GM12864 (cell line): ENCODE results near the gene DUS4L.

Experiments
- DNase-seq: peaks from one replicate; pipeline ENCODE4 v3.0.0-alpha.2; 2011; ENCODE audit warnings: low read depth
- H3K4me3 ChIP-seq: 2 replicates; pipeline ENCODE4 v1.5.1; 2011; ENCODE audit warnings: mild to moderate bottlenecking, low read depth, low read length, control low read depth
- TF ChIP-seq, protein P1 (sequence below): IDR thresholded peaks from 2 replicates; pipeline ENCODE4 v1.5.1; 2011; ENCODE audit warnings: low read depth, mild to moderate bottlenecking, moderate library complexity, low read length, control low read depth, inconsistent platforms; ENCODE audit errors: missing control alignments

DUS4L gene

DNA sequence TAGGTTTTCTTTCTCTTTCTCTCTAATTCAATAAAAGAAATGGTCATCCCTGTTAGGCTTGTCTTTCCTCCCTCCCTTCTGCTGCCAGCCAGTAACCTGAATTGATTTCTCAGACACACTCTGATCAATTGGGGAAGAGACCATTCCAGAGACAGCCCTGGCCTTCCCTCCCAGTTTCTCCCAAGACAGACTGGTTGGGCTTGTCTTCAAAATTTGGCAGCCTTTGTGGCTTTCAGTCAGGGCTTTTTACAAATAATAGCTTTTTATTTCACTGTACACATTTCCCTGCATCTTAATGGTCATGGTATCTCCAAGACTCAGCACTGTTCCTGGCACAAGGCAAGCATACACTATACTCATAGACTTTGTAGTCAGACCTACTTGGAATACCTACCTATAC lies 50.2 kb downstream of the DUS4L start:
- DNase-seq, result no peak
- H3K4me3 ChIP-seq, result no peak overlapping the region
- TF ChIP-seq, protein P1, sequence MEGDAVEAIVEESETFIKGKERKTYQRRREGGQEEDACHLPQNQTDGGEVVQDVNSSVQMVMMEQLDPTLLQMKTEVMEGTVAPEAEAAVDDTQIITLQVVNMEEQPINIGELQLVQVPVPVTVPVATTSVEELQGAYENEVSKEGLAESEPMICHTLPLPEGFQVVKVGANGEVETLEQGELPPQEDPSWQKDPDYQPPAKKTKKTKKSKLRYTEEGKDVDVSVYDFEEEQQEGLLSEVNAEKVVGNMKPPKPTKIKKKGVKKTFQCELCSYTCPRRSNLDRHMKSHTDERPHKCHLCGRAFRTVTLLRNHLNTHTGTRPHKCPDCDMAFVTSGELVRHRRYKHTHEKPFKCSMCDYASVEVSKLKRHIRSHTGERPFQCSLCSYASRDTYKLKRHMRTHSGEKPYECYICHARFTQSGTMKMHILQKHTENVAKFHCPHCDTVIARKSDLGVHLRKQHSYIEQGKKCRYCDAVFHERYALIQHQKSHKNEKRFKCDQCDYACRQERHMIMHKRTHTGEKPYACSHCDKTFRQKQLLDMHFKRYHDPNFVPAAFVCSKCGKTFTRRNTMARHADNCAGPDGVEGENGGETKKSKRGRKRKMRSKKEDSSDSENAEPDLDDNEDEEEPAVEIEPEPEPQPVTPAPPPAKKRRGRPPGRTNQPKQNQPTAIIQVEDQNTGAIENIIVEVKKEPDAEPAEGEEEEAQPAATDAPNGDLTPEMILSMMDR, result no peak

DNA sequence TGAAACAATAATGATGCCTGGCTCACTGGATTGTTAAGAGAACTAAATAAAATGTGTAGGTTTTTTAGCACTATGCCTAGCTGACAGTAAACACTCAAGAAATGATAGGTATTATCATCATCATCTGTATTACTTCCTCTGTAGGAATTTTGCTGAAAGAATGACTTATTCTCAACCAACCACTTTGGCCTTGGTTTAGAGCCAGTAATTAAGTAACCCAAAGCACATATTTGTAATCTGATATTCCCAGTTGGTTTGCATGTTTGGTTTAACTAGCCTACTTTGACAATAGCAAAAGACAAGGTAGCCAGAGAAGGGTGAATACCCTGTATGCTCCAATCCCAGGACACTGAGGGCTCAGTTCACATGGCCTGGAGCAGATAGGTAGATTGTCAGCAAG lies 50.7 kb downstream of the DUS4L start:
- TF ChIP-seq, protein P1, result no peak
- no peak for DNase-seq
- H3K4me3 ChIP-seq, result no peak overlapping the region

DNA sequence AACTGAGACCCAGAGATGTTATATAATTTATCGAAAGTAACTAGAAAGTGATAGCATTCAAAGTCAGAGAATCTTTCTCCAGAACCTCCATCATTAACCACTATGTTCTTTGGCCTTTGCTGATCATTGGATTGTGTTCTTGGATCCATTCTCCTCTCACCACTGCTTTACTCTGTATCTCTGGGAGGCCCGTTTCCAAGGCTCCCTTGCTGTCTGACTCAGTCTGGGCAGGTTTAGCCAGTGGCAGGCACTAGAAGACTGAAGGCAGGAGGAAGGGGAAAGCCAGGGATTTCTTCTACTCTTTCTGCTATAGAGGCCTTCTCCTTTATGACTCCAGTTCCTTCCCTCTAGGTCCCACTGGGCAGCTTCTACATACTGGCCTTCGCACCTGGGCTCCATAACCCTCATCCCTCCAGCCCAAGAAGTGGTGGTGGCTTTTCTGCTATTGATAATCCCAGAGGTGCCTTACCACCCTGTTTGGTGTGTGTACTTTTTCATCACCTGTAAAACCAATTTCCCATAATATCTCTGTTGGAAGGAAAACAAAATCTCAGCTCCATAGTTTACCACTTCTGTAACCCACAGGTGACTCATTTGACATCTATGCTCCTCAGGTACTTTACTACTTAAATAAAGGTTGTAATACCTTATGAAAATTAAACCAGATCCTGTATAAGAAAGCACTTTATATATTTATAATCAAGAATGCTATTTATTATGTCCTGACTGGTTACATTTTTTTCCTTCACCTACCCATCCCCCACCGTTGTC lies 52.3 kb downstream of the DUS4L start:
- no peak overlapping the region for H3K4me3 ChIP-seq
- no peak for DNase-seq
- TF ChIP-seq, protein P1, result no peak

DNA sequence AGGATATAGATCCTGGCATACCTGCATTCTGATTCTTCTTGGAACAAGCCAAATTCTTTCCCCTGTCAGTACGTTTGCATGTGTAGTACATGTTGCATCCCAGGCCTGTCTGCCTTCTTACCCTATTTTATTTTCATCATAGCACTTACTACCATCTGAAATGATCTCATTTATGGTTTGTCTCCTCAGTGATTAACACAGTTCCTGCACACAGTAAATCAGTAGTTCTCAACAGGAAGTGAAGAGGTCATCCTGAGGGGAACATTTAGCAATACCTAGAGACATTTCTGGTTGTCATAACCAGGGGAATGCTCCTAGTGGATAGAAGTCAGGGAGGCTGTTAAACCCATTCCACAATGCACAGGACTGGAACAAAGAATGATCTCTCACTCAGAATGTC lies 58.7 kb downstream of the DUS4L start:
- TF ChIP-seq, protein P1, result no peak
- H3K4me3 ChIP-seq, result no peak overlapping the region
- no peak for DNase-seq

DNA sequence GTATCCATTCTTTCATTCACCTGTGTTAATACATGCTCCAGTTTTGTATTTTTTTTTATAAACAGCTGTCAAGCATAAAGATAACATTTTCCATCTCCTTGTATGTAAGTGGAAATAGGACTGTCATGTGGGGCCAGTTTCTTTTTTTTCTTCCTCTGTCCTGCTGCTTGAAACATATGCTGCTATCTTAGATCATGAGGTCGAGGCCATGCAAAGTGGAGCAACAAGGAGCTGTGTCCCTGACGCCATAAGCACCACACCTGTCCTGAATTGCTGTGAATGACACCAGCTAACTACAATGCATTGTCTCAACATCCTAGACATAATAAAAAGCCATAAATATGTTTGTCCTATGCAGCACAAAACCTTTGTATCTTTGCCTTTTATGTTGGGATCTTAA lies 59.1 kb downstream of the DUS4L start:
- DNase-seq, result no peak
- no peak overlapping the region for H3K4me3 ChIP-seq
- TF ChIP-seq, protein P1, result no peak

DNA sequence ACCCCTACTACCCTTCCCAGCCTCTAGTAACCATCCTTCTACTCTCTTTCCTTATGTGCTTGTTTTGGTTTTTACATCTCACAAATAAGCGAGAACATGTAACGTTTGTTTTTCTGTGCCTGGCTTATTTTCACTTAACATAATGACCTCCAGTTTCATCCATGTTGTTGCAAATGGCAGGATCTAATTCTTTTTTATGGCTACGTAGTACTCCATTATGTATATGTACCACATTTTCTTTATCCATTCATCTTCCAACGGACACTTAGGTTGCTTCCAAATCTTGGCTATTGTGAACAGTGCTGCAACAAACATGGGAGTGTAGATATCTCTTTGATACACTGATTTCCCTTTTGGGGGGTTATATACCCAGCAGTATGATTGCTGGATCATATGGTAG lies 63.2 kb downstream of the DUS4L start:
- no peak for DNase-seq
- H3K4me3 ChIP-seq, result no peak overlapping the region
- TF ChIP-seq, protein P1, result no peak
